HCT116 (cell line): ENCODE data around the gene GAB4. TPM values are rescaled to one million over a fixed set of nuclear protein-coding genes. Genes with fewer than 3 reads are reported as not detected.

Experiments
- ATAC-seq: fragments of 200-7000 bp; cut with Tn5 transposase; 2 replicates; pipeline ENCODE4 v1.9.1; 2020; ENCODE audit warnings: mild to moderate bottlenecking, moderate library complexity
- BruUV-seq: library from RNA; stranded (reverse); fragments of 400-500 nt; replicated peaks from 2 replicates; lab custom pipeline; 2021; lab: Mats Ljungman, UMichigan
- CTCF ChIA-PET: fragments of 300-600 bp; sonication (Branson Sonifier 250); formaldehyde crosslinking; loops from one replicate; lab custom pipeline; 2021; ENCODE audit warnings: antibody characterized with exemption; lab: Charles Lee
- POLR2A ChIA-PET: fragments of 300-600, 350-600 bp; sonication (Branson Sonifier 250); formaldehyde crosslinking; loops from one replicate; lab custom pipeline; 2021; ENCODE audit warnings: antibody characterized with exemption; lab: Charles Lee
- RAD21 ChIA-PET, 2 experiments: fragments of 300-600 bp; sonication (Branson Sonifier 250); formaldehyde crosslinking; loops; one replicate each; lab custom pipeline; 2023; ENCODE audit warnings: low total read pairs in 2 of 2; ENCODE audit not compliant: uncharacterized antibody in 2 of 2, unreplicated experiment in 2 of 2, low non-redundant PET in 1 of 2; lab: Charles Lee
- DNase-seq: peaks from one replicate; pipeline ENCODE4 v3.0.0-alpha.2; 2010; ENCODE audit warnings: low read depth, low spot score
- H2AFZ ChIP-seq: fragments of 200-600 bp; shearing (Covaris generic), sonication (generic); 2 replicates; pipeline ENCODE4 v1.6.1; 2017; ENCODE audit warnings: low read depth, mixed run types, mixed read lengths, antibody characterized with exemption, low read length; ENCODE audit not compliant: poor library complexity, severe bottlenecking
- H3K27ac ChIP-seq: 2 replicates; pipeline ENCODE4 v1.5.1; 2012; ENCODE audit warnings: low read depth, low read length
- H3K27me3 ChIP-seq: fragments of 200-600 bp; sonication (generic); 2 replicates; pipeline ENCODE4 v1.6.1; 2016; ENCODE audit warnings: mixed run types, low read length, mixed read lengths; ENCODE audit not compliant: insufficient read depth
- H3K36me3 ChIP-seq, 2 experiments: fragments of 200-500 bp in 1 of 2; fragments of 200-600 bp in 1 of 2; sonication (Bioruptor generic) in 1 of 2; sonication (generic) in 1 of 2; 2 replicates each; pipeline versions ENCODE4 v1.5.1 to v1.6.1; 2014 to 2016; ENCODE audit warnings: low read length in 2 of 2, inconsistent platforms in 1 of 2, mixed read lengths in 1 of 2, mixed run types in 1 of 2; ENCODE audit not compliant: insufficient read depth in 2 of 2, control insufficient read depth in 1 of 2
- H3K4me1 ChIP-seq, 2 experiments: fragments of 200-600 bp in 1 of 2; sonication (generic) in 1 of 2; 2 replicates each; pipeline versions ENCODE4 v1.5.1 to v1.6.1; 2012 to 2017; ENCODE audit warnings: low read length in 2 of 2, inconsistent platforms in 1 of 2, mild to moderate bottlenecking in 1 of 2, mixed read lengths in 1 of 2, mixed run types in 1 of 2, moderate library complexity in 1 of 2; ENCODE audit not compliant: insufficient read depth in 2 of 2, control insufficient read depth in 1 of 2
- H3K4me2 ChIP-seq: fragments of 200-600 bp; sonication (generic); 2 replicates; pipeline ENCODE4 v1.6.1; 2017; ENCODE audit warnings: mixed run types, low read length, mixed read lengths
- H3K4me3 ChIP-seq, 2 experiments: fragments of 200-600 bp in 1 of 2; sonication (generic) in 1 of 2; replicated peaks in 1 of 2; 2 replicates each; pipeline ENCODE4 v1.5.1; 2011 to 2016; ENCODE audit warnings: low read length in 2 of 2, control low read depth in 1 of 2, low read depth in 1 of 2, mild to moderate bottlenecking in 1 of 2, mixed read lengths in 1 of 2, mixed run types in 1 of 2
- H3K79me2 ChIP-seq: fragments of 200-600 bp; sonication (generic); 2 replicates; pipeline ENCODE4 v1.6.1; 2017; ENCODE audit warnings: mild to moderate bottlenecking, mixed run types, low read length, moderate library complexity, mixed read lengths; ENCODE audit not compliant: insufficient read depth
- H3K9ac ChIP-seq: fragments of 200-600 bp; sonication (generic); 2 replicates; pipeline ENCODE4 v1.6.1; 2016; ENCODE audit warnings: low read length, mixed read lengths
- H3K9me2 ChIP-seq: fragments of 200-600 bp; sonication (generic), shearing (Covaris generic); 2 replicates; pipeline ENCODE4 v1.6.1; 2017; ENCODE audit warnings: mixed run types, mild to moderate bottlenecking, moderate library complexity; ENCODE audit not compliant: insufficient read depth
- H3K9me3 ChIP-seq, 2 experiments: fragments of 200-500 bp in 1 of 2; fragments of 200-600 bp in 1 of 2; sonication (Bioruptor generic) in 1 of 2; sonication (generic) in 1 of 2; 2 replicates each; pipeline ENCODE4 v1.6.1; 2014 to 2017; ENCODE audit warnings: low read length in 2 of 2, mixed read lengths in 2 of 2, inconsistent platforms in 1 of 2, low read depth in 1 of 2, mild to moderate bottlenecking in 1 of 2, mixed run types in 1 of 2, moderate library complexity in 1 of 2; ENCODE audit not compliant: control insufficient read depth in 1 of 2, insufficient read depth in 1 of 2
- H4K20me1 ChIP-seq: fragments of 200-600 bp; sonication (generic), shearing (Covaris generic); 2 replicates; pipeline ENCODE4 v1.6.1; 2017; ENCODE audit warnings: mixed run types, mild to moderate bottlenecking, moderate library complexity; ENCODE audit not compliant: insufficient read depth
- ATF3 ChIP-seq: IDR thresholded peaks from 2 replicates; pipeline ENCODE4 v1.6.1; 2012
- CBX3 ChIP-seq: IDR thresholded peaks from 2 replicates; pipeline ENCODE4 v1.6.1; 2012; ENCODE audit warnings: low read depth
- CEBPB ChIP-seq: IDR thresholded peaks from 2 replicates; pipeline ENCODE4 v1.6.1; 2012; ENCODE audit warnings: low read depth
- CTCF ChIP-seq, 3 experiments: fragments of 200-600 bp in 1 of 3; sonication (generic) in 1 of 3; IDR thresholded peaks in 2 of 3; conservative IDR thresholded peaks in 1 of 3; 2 replicates each; pipeline ENCODE4 v1.5.1; 2012 to 2017; ENCODE audit warnings: low read depth in 2 of 3, low read length in 2 of 3, antibody characterized with exemption in 1 of 3, borderline replicate concordance in 1 of 3, control low read depth in 1 of 3, mild to moderate bottlenecking in 1 of 3, mixed read lengths in 1 of 3, mixed run types in 1 of 3, moderate library complexity in 1 of 3; ENCODE audit not compliant: insufficient read depth in 1 of 3
- EGR1 ChIP-seq: IDR thresholded peaks from 2 replicates; pipeline ENCODE4 v1.6.1; 2012; ENCODE audit warnings: low read depth
- EZH2 ChIP-seq: fragments of 200-600 bp; sonication (generic); IDR thresholded peaks from 2 replicates; pipeline ENCODE4 v1.6.1; 2017; ENCODE audit warnings: antibody characterized with exemption, mixed run types
- EZH2phosphoT487 ChIP-seq: fragments of 200-600 bp; IDR thresholded peaks from 2 replicates; pipeline ENCODE4 v1.6.1; 2018; ENCODE audit warnings: antibody characterized with exemption, borderline replicate concordance
- FOSL1 ChIP-seq: IDR thresholded peaks from 2 replicates; pipeline ENCODE4 v1.6.1; 2012; ENCODE audit warnings: low read depth
- JUND ChIP-seq: IDR thresholded peaks from 2 replicates; pipeline ENCODE4 v1.6.1; 2012
- MAX ChIP-seq: IDR thresholded peaks from 2 replicates; pipeline ENCODE4 v1.6.1; 2012
- POLR2A ChIP-seq: IDR thresholded peaks from 2 replicates; pipeline ENCODE4 v1.7.0; 2011; ENCODE audit warnings: borderline replicate concordance; ENCODE audit not compliant: insufficient read depth, insufficient read length; ENCODE audit errors: extremely low read depth
- POLR2AphosphoS5 ChIP-seq: IDR thresholded peaks from 2 replicates; pipeline ENCODE4 v1.6.1; 2011; ENCODE audit warnings: mild to moderate bottlenecking, low read depth, low read length, moderate library complexity
- RAD21 ChIP-seq: IDR thresholded peaks from 2 replicates; pipeline ENCODE4 v1.6.1; 2012; ENCODE audit warnings: low read depth, mild to moderate bottlenecking
- SIN3A ChIP-seq: IDR thresholded peaks from 2 replicates; pipeline ENCODE4 v1.6.1; 2012; ENCODE audit warnings: low read depth
- SP1 ChIP-seq: IDR thresholded peaks from 2 replicates; pipeline ENCODE4 v1.6.1; 2012; ENCODE audit warnings: low read depth
- SRF ChIP-seq: IDR thresholded peaks from 2 replicates; pipeline ENCODE4 v1.6.1; 2012; ENCODE audit warnings: low read depth
- TCF7L2 ChIP-seq: IDR thresholded peaks from 2 replicates; pipeline ENCODE4 v1.7.0; 2011; ENCODE audit warnings: borderline replicate concordance, inconsistent platforms; ENCODE audit not compliant: insufficient read depth, insufficient read length; ENCODE audit errors: extremely low read depth
- YY1 ChIP-seq: IDR thresholded peaks from 2 replicates; pipeline ENCODE4 v1.6.1; 2011; ENCODE audit warnings: low read length, low read depth, moderate library complexity, mild to moderate bottlenecking; ENCODE audit not compliant: insufficient replicate concordance; ENCODE audit errors: extremely low read depth
- ZBTB33 ChIP-seq: IDR thresholded peaks from 2 replicates; pipeline ENCODE4 v1.6.1; 2011; ENCODE audit warnings: mild to moderate bottlenecking, low read length, moderate library complexity; ENCODE audit not compliant: insufficient replicate concordance; ENCODE audit errors: extremely low read depth
- ZFX ChIP-seq: fragments of 450-650 bp; IDR thresholded peaks from 2 replicates; pipeline ENCODE4 v1.6.1; 2017
- ZNF274 ChIP-seq: fragments of 200-500 bp; sonication (Bioruptor generic); IDR thresholded peaks from 2 replicates; pipeline ENCODE4 v1.6.1; 2014; ENCODE audit warnings: mild to moderate bottlenecking, low read depth, low read length, inconsistent platforms
- intact Hi-C: fragments of 100-400 bp; cut with micrococcal nuclease; formaldehyde crosslinking; loops from 2 replicates; pipeline ENCODE4 v1.10.0; 2022
- total RNA-seq: library from RNA; stranded (reverse); gene quantifications from one replicate; pipeline ENCODE4 v1.2.1, GENCODE V29; 2021; ENCODE audit not compliant: unreplicated experiment
- TF ChIP-seq, protein P1 (sequence below): IDR thresholded peaks from 2 replicates; pipeline ENCODE4 v1.6.1; 2012; ENCODE audit warnings: low read depth

The GAB4 gene
- total RNA-seq, 1 experiment from 2014 or later: not detected

DNA sequence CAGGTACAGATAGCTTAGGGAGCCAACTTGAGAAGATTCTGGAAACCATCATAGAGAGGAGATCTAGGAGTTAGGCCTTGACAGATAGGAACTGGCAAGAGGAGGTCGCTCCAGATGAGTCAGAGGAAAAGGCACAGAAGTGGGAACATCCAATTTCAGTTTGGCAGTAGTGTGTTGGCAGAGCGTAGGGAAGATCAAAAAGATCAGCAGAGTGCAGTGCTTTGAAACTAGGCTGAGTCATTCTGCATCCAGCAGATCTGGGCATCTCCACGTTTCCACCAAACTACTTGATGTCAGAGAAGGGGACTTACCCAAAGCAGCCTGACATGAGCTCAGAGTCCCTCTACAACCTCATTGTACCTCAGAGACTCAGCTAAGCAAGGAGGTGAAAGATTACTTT, 58.5 kb downstream of the GAB4 start:
- Histone ChIP-seq H4K20me1 (no peaks in the 10 kb centered on the region), H3K27me3 (no peaks in the 10 kb centered on the region), H3K4me3 (no peak overlapping the region), H2AFZ (no peak overlapping the region), H3K9me2 (no peaks in the 10 kb centered on the region), H3K9ac (no peak overlapping the region), H3K4me1 (peaks cover 11 to 16% of the 10 kb centered on the region in 2 experiments), H3K36me3 (no peaks in the 10 kb centered on the region), H3K79me2 (no peaks in the 10 kb centered on the region), H3K27ac (no peak overlapping the region), H3K4me2 (peak overlapping the region; percentile 30), H3K9me3 (no peaks in the 10 kb centered on the region)
- DNase-seq (peak; percentile 29), ATAC-seq (peak; percentile 92)
- no TSS peak for BruUV-seq
- POLR2A ChIA-PET: no interaction called here
- intact Hi-C loops: no loop called here
- CTCF ChIA-PET: interaction anchor here (1.1 kb wide), 2 partner anchors 109 to 552 kb away, joined by 3 to 4 read pairs; no protein-coding TSS in a partner anchor
- RAD21 ChIA-PET: no interaction called here
- TF ChIP-seq POLR2AphosphoS5 (no peak), YY1 (no peak), RAD21 (no peak), JUND (peak; percentile 28; the same call in 1 of the 2 replicates), CTCF (IDR thresholded peaks at IDR 0.05 in 2 of 3, conservative IDR thresholded peaks at IDR 0.05 in 1 of 3; ENCODE audit: borderline replicate concordance in 1 of 3, insufficient read depth in 1 of 3, low read depth in 2 of 3, low read length in 2 of 3) (no peak), POLR2A (no peak), ATF3 (no peak), FOSL1 (0 out of 2 replicates have a peak, but pooled peaks have one; percentile 16), ZFX (no peak), MAX (no peak), ZNF274 (no peak), SRF (no peak), EGR1 (no peak), CBX3 (0 out of 2 replicates have a peak, but pooled peaks have one; percentile 15), TCF7L2 (peak; percentile 98), SP1 (no peak), SIN3A (no peak), EZH2phosphoT487 (no peak), ZBTB33 (no peak), EZH2 (no peak), CEBPB (no peak)
- TF ChIP-seq, protein P1, sequence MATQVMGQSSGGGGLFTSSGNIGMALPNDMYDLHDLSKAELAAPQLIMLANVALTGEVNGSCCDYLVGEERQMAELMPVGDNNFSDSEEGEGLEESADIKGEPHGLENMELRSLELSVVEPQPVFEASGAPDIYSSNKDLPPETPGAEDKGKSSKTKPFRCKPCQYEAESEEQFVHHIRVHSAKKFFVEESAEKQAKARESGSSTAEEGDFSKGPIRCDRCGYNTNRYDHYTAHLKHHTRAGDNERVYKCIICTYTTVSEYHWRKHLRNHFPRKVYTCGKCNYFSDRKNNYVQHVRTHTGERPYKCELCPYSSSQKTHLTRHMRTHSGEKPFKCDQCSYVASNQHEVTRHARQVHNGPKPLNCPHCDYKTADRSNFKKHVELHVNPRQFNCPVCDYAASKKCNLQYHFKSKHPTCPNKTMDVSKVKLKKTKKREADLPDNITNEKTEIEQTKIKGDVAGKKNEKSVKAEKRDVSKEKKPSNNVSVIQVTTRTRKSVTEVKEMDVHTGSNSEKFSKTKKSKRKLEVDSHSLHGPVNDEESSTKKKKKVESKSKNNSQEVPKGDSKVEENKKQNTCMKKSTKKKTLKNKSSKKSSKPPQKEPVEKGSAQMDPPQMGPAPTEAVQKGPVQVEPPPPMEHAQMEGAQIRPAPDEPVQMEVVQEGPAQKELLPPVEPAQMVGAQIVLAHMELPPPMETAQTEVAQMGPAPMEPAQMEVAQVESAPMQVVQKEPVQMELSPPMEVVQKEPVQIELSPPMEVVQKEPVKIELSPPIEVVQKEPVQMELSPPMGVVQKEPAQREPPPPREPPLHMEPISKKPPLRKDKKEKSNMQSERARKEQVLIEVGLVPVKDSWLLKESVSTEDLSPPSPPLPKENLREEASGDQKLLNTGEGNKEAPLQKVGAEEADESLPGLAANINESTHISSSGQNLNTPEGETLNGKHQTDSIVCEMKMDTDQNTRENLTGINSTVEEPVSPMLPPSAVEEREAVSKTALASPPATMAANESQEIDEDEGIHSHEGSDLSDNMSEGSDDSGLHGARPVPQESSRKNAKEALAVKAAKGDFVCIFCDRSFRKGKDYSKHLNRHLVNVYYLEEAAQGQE: no peak
